Measurements from ENCODE around the gene CDADC1. TPM values are rescaled to one million over a fixed set of nuclear protein-coding genes. Genes with fewer than 3 reads are reported as not detected.

The CDADC1 gene
- total and polyA plus RNA-seq, 7 donors, result 3.3 to 7.8 (median 4.7) TPM

GRCh38 chr13:49329831-49330545, 82.3 kb downstream of the CDADC1 start:
- H3K36me3 ChIP-seq (ENCODE audit: insufficient read depth in 1 of 2, low read depth in 1 of 2), result peaks cover 0 to 3% of the 10 kb centered on the region in 2 donors
- H3K9me3 ChIP-seq, result no peaks in the 10 kb centered on the region
- no peak overlapping the region for H3K4me3 ChIP-seq
- DNase-seq, result no peak
- ATAC-seq, result no peak
- no peaks in the 10 kb centered on the region for H3K4me1 ChIP-seq
- TF ChIP-seq CTCF (IDR thresholded peaks at IDR 0.05), result no peak
- no peaks in the 10 kb centered on the region for H3K27me3 ChIP-seq (ENCODE audit: insufficient read depth in 3 of 3, low read length in 2 of 3)
- H3K27ac ChIP-seq, result no peak overlapping the region
- 71 to 89% (median 85%) methylated on average over 8 of the region's 8 CpGs for WGBS, 3 donors
- intact Hi-C loops (cut with DNase I), result no loop called here

- no peak for TF ChIP-seq CTCF (IDR thresholded peaks at IDR 0.05)
- no peak overlapping the region for H3K27ac ChIP-seq
- H3K9me3 ChIP-seq, result no peaks in the 10 kb centered on the region
- H3K4me3 ChIP-seq, result no peak overlapping the region
- DNase-seq (no peak), ATAC-seq (no peak)
- intact Hi-C loops (cut with DNase I), result no loop called here
- 91 to 100% (median 98%) methylated on average over 1 of the region's 1 CpG for WGBS, 3 donors
- no peaks in the 10 kb centered on the region for H3K27me3 ChIP-seq (ENCODE audit: insufficient read depth in 3 of 3, low read length in 2 of 3)
- peaks cover 0 to 3% of the 10 kb centered on the region in 2 donors for H3K36me3 ChIP-seq (ENCODE audit: insufficient read depth in 1 of 2, low read depth in 1 of 2)
- H3K4me1 ChIP-seq, result no peaks in the 10 kb centered on the region
These were observed 82.8 kb downstream of the CDADC1 start for GRCh38 chr13:49330546-49330864.

- no peaks in the 10 kb centered on the region for H3K4me1 ChIP-seq
- no peaks in the 10 kb centered on the region for H3K9me3 ChIP-seq
- DNase-seq, result no peak
- ATAC-seq, result no peak
- 84 to 89% (median 85%) methylated on average over 4 of the region's 4 CpGs for WGBS, 3 donors
- TF ChIP-seq CTCF (IDR thresholded peaks at IDR 0.05), result no peak
- no peak overlapping the region for H3K4me3 ChIP-seq
- peaks cover 0 to 3% of the 10 kb centered on the region in 2 donors for H3K36me3 ChIP-seq (ENCODE audit: insufficient read depth in 1 of 2, low read depth in 1 of 2)
- no peak overlapping the region for H3K27ac ChIP-seq
- intact Hi-C loops (cut with DNase I), result no loop called here
- H3K27me3 ChIP-seq (ENCODE audit: insufficient read depth in 3 of 3, low read length in 2 of 3), result no peaks in the 10 kb centered on the region
These were observed 88.9 kb downstream of the CDADC1 start for GRCh38 chr13:49336655-49337054.

DNA sequence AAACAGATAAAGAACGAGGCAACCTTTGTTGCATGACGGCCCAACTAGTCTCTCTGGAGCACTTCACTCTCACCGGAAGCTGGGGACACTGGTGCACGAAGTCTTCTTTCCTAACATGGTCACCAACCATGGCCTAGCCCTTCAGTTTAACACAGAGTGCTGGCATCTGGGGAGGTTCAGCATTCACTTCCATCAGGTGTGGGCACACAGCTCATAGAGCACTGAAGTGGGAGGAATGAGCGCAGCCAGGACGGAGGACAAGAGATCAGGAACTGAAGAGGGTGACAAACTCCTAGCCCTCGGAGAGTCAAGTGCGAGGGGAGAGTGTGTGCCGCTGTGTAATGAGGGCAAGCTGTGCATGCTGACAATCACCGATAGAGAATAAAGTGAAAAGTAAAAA, 92.4 kb downstream of the CDADC1 start:
- intact Hi-C loops (cut with DNase I), result no loop called here
- H3K36me3 ChIP-seq (ENCODE audit: insufficient read depth in 1 of 2, low read depth in 1 of 2), result no peaks in the 10 kb centered on the region
- no peaks in the 10 kb centered on the region for H3K9me3 ChIP-seq
- no peak overlapping the region for H3K27ac ChIP-seq
- no peak for DNase-seq
- H3K4me3 ChIP-seq, result no peak overlapping the region
- H3K4me1 ChIP-seq, result no peaks in the 10 kb centered on the region
- no peaks in the 10 kb centered on the region for H3K27me3 ChIP-seq (ENCODE audit: insufficient read depth in 3 of 3, low read length in 2 of 3)
- ATAC-seq, result no peak
- WGBS, 3 donors, result 92 to 95% (median 94%) methylated on average over 10 of the region's 10 CpGs
- no peak for TF ChIP-seq CTCF (IDR thresholded peaks at IDR 0.05)

DNA sequence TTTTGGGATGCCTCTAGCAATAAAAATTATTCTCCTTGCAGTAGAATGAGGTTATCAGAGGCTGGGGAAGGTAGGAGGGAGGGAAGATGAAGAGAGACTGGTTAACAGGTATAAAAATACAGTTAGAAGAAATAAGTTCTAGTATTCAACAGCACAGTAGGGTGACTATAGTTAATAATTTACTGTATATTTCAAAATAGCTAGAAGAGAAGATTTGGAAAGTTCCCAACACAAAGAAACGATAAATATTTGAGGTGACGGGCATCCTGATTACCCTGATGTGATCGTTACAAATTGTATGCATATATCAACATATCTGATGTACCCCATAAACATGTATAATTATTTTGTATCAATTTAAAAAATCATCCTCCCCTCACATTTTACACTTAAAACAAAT, 93.8 kb downstream of the CDADC1 start:
- ATAC-seq (no peak), DNase-seq (no peak)
- Histone ChIP-seq H3K9me3 (no peaks in the 10 kb centered on the region), H3K27me3 (ENCODE audit: insufficient read depth in 3 of 3, low read length in 2 of 3) (no peaks in the 10 kb centered on the region), H3K27ac (no peak overlapping the region), H3K4me3 (no peak overlapping the region), H3K4me1 (no peaks in the 10 kb centered on the region), H3K36me3 (ENCODE audit: insufficient read depth in 1 of 2, low read depth in 1 of 2) (no peaks in the 10 kb centered on the region)
- TF ChIP-seq CTCF (IDR thresholded peaks at IDR 0.05), result no peak
- 92 to 97% (median 95%) methylated on average over 3 of the region's 3 CpGs for WGBS, 3 donors
- intact Hi-C loops (cut with DNase I), result no loop called here
